Activated CD4-positive, alpha-beta T cell treated with anti-CD3 and anti-CD28 coated beads for 4 hours (primary cell): ENCODE measurements around the gene MTCL3.
"Not testable (repeated sequence)": the region's sequence is repeated elsewhere in the genome, so short reads cannot be mapped to it uniquely, and the experiment has no call there.

Experiments used
- DNase-seq, 2 donors: peaks; one replicate each; pipeline ENCODE4 v3.0.0-alpha.2; 2020

MTCL3 gene

DNA sequence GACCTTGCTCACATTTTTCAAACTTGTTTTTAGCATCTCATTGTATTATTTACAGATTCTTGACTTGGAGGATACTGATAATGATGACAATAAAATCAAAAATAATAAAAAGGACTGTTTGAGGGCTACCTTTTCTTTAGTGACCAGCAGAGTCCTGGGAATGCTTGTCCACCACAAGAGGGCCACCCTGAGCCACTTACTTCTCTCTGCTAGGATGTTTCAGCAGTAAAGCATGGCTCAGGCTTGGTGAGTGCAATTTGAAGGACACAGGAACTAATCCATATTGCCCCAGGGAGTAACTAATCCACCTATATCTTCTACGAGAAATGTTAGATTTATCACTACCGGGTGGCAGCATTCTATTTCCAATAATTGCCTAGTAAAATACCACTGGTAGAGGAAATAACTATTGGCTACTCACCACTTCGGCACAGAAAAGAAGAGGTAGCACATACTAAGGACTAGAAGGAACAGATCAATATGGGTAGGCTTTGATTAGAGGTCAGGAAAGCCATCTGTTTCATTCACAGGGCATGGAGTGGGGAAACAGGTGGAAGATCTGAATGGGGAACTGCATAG, 54.2 kb downstream of the MTCL3 start:
- peak; percentile 58 to 65 for DNase-seq

GRCh38 chr6:127464161-127464880, 54.8 kb downstream of the MTCL3 start:
- DNase-seq: no peak

DNA sequence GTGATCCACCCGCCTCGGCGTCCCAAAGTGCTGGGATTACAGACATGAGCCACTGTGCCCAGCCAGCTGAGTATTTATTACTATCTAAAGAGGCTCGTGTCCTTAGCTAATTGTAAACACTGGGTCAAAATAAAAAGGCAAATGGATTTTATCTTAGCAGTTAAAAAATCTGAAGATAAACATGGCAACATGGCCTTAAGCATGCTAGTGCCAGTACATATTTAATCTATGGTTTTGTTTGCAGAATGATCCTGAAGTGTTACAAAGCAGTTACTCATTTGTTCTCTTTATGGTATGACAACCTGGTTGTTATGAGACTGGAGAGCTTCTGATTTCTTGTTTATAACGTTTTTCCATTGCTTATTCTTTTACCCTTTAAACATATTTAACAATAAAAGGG, 56.1 kb downstream of the MTCL3 start:
- no peak for DNase-seq

DNA sequence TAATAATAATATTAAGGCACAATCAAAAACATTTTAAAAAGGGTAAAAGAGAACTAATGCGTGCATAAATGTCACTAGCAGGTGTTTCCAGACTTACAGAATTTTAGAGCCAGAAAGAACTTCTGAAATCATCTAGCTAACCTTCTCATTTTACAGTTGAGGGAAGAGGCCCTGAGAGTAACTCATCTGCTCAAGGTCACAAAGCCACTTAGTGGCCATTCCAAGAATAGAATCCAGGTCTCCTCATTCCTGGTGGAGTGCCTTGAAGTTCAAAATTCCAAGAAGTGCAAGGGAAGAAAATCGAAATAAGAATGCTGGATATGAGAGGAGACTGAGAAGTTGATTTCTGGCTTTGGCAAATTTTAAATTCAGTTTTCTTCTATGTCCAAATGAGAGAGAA, 56.8 kb downstream of the MTCL3 start:
- no peak for DNase-seq

DNA sequence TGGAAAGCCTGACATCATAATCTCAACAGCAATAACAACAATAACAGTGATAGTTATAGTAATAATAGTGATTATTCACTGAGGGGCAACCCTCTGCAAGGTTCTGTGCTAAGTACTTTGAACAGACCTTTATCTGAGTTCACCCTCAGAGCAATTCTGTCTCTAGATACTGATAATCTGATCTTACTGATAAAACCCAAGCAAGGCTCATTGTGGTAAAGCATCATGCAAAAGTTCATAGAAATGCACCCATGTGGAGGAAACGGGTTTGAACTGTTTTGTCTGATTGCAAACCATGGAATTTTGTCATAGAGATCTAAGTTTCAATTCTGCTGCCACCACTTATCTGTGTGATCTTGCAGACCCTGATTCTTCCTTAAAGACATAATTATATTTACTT, 58.7 kb downstream of the MTCL3 start:
- DNase-seq: no peak

- DNase-seq: no peak
Observed at GRCh38 chr6:127459231-127459641, 59.9 kb downstream of the MTCL3 start, which contains the start of gene KIAA0408. Gene KIAA0408 (minus strand): TSS chr6:127459389. CDS start chr6:127453981, 5,408 bp downstream.

GRCh38 chr6:127458817-127459216, 60.3 kb downstream of the MTCL3 start:
- no peak for DNase-seq

DNA sequence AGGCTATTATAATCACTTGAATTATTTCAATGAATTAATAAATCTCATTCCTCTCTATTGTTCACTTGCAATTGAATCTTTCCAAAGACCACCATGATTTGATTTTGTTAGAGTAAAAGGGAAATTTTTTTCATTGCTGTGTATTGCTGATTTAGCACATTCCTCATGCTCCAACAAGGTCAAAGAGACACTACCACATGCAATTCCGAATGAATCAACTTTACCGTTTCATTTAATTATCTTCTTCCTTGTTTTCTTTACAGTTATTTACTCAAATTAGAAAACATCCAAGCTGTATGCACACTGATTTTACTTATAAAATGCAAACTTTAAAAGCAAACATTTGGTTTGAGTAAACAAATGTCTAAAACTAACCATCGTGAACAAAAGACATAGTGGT, 60.9 kb downstream of the MTCL3 start:
- no peak for DNase-seq

- no peak for DNase-seq
Observed at GRCh38 chr6:127457456-127458064, 61.6 kb downstream of the MTCL3 start.

DNA sequence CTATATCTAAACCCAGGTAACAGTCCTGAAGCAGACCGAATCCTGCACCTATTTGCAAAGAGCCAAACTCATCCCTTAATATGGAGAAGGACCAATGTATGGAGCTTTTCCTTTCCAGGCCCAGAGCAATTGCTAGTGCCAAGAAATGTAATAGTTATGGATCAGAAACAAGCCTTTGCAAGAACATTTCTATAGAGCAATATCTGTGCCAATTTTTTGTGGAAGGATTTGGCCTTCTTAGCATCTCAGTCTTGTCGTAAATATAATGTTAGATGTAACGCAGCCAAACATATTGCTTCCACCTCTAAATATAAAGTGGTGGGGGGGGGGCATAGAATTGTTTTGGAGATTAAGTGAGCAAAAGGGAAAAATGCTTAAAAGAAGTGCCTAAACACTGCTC, 62.7 kb downstream of the MTCL3 start:
- DNase-seq: no peak

DNA sequence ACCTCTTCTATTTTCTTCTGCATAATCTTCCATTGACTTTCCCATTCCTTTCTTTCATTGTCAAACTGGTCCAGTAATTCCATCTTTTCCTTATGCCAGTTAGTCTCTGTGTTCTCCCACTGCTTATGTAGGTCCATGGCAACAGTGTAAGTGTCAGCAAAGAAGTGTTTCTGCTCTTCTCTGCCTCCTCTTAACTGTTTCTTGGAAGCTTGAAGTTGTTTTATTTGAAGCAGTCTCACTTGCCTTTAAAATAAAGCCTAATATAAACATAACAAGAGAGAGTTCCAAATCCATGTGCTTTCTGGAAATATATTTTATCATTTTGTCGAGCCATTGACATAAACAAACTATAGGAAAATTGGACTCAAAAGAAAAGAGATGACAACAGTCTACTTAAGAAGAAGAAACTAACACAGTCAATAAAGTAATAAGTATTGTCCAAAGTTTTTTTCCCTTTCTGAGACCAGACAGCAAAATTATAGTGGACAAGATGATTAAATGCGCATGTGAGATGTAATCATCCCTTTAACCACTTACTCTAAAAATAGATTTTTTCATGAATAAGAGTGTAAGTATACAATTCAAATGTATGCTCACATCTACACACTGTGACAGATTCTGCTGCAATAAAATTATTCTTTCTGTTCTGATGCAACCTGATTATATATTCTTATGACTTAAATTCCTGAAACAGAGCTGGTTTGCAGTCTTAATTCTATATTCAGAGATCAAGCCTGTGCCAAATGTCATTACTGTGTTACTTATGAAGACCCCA, 65.1 kb downstream of the MTCL3 start:
- DNase-seq: no peak

GRCh38 chr6:127452803-127453202, 66.3 kb downstream of the MTCL3 start:
- DNase-seq: no peak

DNA sequence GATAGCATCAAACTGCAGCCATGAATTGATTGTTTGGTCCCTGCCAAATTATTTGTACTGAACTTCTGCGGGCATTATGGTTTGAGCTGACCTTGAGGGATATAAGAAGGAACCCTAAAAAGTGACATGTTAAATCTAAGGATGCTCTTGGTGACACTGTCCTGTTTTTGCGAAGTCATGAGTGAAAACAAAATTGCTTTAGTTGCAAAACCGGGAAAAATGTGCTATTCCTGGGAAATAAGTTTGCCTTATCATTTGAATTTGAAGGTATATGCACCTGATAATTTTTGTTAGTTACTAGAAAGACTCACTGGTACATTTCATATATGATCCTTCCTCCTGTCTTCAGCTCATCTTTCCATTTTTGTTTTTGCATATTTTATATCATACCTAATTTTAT, 67.7 kb downstream of the MTCL3 start:
- no peak for DNase-seq

DNA sequence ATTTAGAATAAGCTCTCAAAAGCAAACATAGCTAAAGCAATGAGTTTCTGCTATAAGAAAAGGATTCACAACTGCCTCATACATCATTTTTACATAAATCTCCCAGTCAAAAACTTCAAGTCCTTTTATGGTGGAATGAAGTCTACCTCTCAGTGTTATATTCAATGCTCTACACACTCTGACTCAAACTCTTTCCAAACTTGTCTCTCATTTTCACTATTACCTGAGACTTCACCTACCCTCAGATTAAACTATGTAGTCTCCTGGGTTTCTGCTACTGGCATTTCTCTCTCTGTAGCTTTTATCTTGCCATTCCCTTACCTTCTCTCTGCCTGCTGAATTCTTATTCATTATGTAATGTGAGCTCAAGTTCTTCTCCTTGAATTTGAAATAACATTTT, 71.4 kb downstream of the MTCL3 start:
- no peak for DNase-seq

DNA sequence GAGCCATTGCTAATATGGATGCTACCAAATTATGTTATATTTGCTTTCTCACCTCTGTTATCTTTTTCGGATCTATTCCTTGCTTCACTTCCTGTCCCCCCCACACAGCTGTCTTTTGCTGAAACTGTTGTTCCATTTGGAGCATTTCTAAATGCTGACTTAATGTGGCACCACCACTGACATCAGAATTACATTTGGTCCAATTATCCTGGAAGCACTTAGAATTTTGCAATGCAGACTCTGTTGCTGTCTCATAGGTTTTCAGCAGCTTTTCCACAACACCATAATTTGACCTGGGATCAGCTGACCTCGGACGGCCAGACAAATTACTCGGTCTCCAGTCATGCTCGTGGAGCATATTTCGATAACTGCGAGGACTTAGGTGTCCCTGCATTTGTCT, 72.8 kb downstream of the MTCL3 start:
- no peak for DNase-seq

GRCh38 chr6:127441881-127442280, 77.3 kb downstream of the MTCL3 start:
- DNase-seq: no peak

DNA sequence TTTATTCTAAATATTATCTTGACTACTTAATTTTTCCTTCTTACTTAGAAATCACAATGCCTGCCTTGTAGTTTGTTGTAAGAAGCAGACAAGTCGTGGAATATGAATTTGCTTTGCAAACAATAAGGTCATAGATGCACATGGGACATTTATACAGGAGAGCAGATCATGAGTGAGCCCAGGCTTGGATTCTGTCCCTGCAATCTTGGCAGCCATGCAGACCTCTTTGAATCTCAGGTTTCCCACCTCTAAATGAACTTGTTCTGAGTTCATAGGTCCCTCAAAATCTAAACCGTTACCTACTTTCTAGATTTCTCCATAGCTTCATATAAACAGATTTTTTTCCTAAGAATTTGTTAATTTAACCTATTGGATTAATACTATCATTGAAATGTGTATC, 79.4 kb downstream of the MTCL3 start:
- no peak for DNase-seq

DNA sequence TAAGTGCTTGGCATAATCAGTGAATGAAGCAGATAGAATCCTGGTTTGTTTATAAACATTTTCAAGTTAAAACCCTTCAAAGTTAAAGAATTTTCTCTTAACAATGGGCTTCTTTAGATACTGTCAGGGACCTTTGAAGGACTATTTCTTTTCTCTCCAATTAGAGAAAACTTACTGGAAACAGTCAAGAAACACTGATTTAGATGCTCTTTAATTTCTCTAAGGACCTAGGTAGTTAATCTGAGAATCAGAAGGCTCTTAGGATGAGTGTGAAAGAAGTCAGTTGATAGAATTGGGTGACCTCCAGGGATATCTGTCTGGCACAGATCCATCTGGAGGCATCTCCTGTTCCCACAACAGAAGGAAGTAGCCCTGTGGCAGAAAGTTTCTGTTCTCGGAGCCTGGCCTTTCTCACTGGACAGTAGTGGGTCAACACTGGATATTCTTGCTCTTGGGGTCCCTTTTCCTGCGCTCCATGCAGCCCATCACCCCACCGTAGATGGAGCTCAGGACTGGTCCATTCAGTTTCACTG, 82.5 kb downstream of the MTCL3 start:
- DNase-seq: no peak

DNA sequence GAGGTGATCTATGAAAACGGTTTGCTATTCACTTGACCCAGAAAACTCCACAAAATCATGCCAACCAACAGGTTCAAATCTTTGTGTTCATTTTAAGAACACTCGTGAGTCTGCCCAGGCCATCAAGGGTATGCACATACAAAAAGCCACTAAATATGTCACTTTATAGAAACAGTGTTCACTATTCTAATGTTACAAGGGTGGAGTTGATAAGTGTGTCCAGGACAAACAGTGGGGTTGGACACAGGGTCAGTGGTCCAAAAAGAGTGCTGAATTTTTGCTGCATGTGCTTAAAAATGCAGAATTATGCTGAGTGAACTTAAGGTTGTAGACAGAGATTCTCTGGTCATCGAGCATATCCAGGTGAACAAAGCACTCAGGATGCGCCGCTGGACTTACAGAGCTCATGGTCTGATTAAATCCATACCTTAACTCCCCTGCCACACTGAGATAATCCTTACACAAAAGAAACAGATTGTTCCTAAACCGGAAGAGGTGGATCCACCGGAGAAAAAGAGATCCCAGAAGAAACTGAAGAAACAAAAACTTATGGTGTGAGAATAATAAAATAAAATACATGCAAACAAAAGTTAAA, 83.4 kb downstream of the MTCL3 start:
- DNase-seq: no peak

DNA sequence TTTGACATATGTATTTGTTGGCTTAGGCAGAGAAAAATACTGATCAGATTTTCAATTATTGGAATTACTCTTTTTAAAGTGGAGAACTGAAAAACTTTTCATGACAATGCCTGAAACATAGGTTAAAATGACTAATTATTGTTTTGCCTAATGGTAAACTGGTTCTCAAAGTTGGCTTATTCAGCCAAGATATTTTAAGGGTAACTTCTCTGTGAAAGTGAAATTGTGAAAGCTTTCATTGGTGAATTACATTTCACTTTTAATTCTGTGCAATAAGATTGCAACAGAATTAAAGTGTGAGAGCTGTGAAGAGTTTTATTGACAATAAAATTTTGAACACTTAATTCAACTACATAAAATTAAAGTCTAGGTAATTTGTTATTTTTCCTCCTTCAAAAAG, 84.5 kb downstream of the MTCL3 start:
- no peak for DNase-seq

DNA sequence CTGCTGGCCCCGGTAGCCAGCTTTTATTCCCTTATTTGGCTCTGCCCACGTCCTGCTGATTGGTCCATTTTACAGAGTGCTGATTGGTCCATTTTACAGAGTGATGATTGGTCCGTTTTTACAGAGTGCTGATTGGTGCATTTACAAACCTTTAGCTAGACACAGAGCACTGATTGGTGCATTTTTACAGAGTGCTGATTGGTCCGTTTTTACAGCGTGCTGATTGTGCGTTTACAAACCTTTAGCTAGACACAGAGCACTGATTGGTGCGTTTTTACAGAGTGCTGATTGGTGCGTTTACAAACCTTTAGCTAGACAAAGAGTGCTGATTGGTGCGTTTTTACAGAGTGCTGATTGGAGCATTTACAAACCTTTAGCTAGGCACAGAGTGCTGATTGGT, 90.6 kb downstream of the MTCL3 start:
- DNase-seq: not testable (repeated sequence)

- no peak for DNase-seq
Observed at GRCh38 chr6:127423921-127424320, 95.2 kb downstream of the MTCL3 start.
